ENCODE results near the gene ROGDI.

The ROGDI gene

GRCh38 chr16:4792951-4793513 is 9.4 kb downstream of the ROGDI start:
- no peak for TF ChIP-seq EZH2phosphoT487 (IDR thresholded peaks at IDR 0.05; ENCODE audit: low read depth)
- no peak for TF ChIP-seq CTCF (IDR thresholded peaks at IDR 0.05; ENCODE audit: low read depth, low read length)
- no peaks in the 10 kb centered on the region for H4K20me1 ChIP-seq (ENCODE audit: insufficient read depth, low read length)
- H3K9me3 ChIP-seq (ENCODE audit: insufficient read depth, low read length) = no peaks in the 10 kb centered on the region
- no peak overlapping the region for H3K9ac ChIP-seq (ENCODE audit: low read length)
- H3K4me3 ChIP-seq (ENCODE audit: low read length) = no peak overlapping the region
- H3K36me3 ChIP-seq (replicated peaks; ENCODE audit: low read depth, low read length) = no peaks in the 10 kb centered on the region
- no peak overlapping the region for H3K27ac ChIP-seq (ENCODE audit: low read length)
- no peak overlapping the region for H3K4me2 ChIP-seq (ENCODE audit: low read length)
- no peaks in the 10 kb centered on the region for H3K79me2 ChIP-seq (ENCODE audit: low read length)
- H3K27me3 ChIP-seq (ENCODE audit: low read depth, low read length) = no peaks in the 10 kb centered on the region
- H2AFZ ChIP-seq (ENCODE audit: low read depth, low read length) = no peak overlapping the region
- H3K4me1 ChIP-seq (ENCODE audit: low read length) = no peaks in the 10 kb centered on the region

- TF ChIP-seq CTCF (IDR thresholded peaks at IDR 0.05; ENCODE audit: low read depth, low read length) = no peak
- no peak for TF ChIP-seq EZH2phosphoT487 (IDR thresholded peaks at IDR 0.05; ENCODE audit: low read depth)
- Histone ChIP-seq H3K36me3 (replicated peaks; ENCODE audit: low read depth, low read length) (no peaks in the 10 kb centered on the region), H3K9ac (ENCODE audit: low read length) (no peak overlapping the region), H3K4me1 (ENCODE audit: low read length) (no peaks in the 10 kb centered on the region), H3K4me3 (ENCODE audit: low read length) (no peak overlapping the region), H2AFZ (ENCODE audit: low read depth, low read length) (no peak overlapping the region), H3K79me2 (ENCODE audit: low read length) (no peaks in the 10 kb centered on the region), H3K9me3 (ENCODE audit: insufficient read depth, low read length) (no peaks in the 10 kb centered on the region), H3K27ac (ENCODE audit: low read length) (no peak overlapping the region), H3K27me3 (ENCODE audit: low read depth, low read length) (no peaks in the 10 kb centered on the region), H3K4me2 (ENCODE audit: low read length) (no peak overlapping the region), H4K20me1 (ENCODE audit: insufficient read depth, low read length) (no peaks in the 10 kb centered on the region)
Measured at GRCh38 chr16:4790871-4791270, 11.6 kb downstream of the ROGDI start.

- no peak overlapping the region for H3K4me2 ChIP-seq (ENCODE audit: low read length)
- no peaks in the 10 kb centered on the region for H3K4me1 ChIP-seq (ENCODE audit: low read length)
- H3K9ac ChIP-seq (ENCODE audit: low read length) = no peak overlapping the region
- TF ChIP-seq CTCF (IDR thresholded peaks at IDR 0.05; ENCODE audit: low read depth, low read length) = no peak
- TF ChIP-seq EZH2phosphoT487 (IDR thresholded peaks at IDR 0.05; ENCODE audit: low read depth) = no peak
- H3K79me2 ChIP-seq (ENCODE audit: low read length) = no peaks in the 10 kb centered on the region
- H3K27ac ChIP-seq (ENCODE audit: low read length) = no peak overlapping the region
- no peak overlapping the region for H3K4me3 ChIP-seq (ENCODE audit: low read length)
- no peaks in the 10 kb centered on the region for H3K36me3 ChIP-seq (replicated peaks; ENCODE audit: low read depth, low read length)
- no peak overlapping the region for H2AFZ ChIP-seq (ENCODE audit: low read depth, low read length)
- H3K9me3 ChIP-seq (ENCODE audit: insufficient read depth, low read length) = no peaks in the 10 kb centered on the region
- H3K27me3 ChIP-seq (ENCODE audit: low read depth, low read length) = no peaks in the 10 kb centered on the region
- no peaks in the 10 kb centered on the region for H4K20me1 ChIP-seq (ENCODE audit: insufficient read depth, low read length)
Measured at GRCh38 chr16:4790261-4790660, 12.2 kb downstream of the ROGDI start.

- Histone ChIP-seq H3K27me3 (ENCODE audit: low read depth, low read length) (no peaks in the 10 kb centered on the region), H3K36me3 (replicated peaks; ENCODE audit: low read depth, low read length) (no peaks in the 10 kb centered on the region), H3K4me2 (ENCODE audit: low read length) (no peak overlapping the region), H3K79me2 (ENCODE audit: low read length) (no peaks in the 10 kb centered on the region), H2AFZ (ENCODE audit: low read depth, low read length) (no peak overlapping the region), H3K4me1 (ENCODE audit: low read length) (no peaks in the 10 kb centered on the region), H3K9me3 (ENCODE audit: insufficient read depth, low read length) (no peaks in the 10 kb centered on the region), H3K9ac (ENCODE audit: low read length) (no peak overlapping the region), H4K20me1 (ENCODE audit: insufficient read depth, low read length) (no peaks in the 10 kb centered on the region), H3K27ac (ENCODE audit: low read length) (no peak overlapping the region), H3K4me3 (ENCODE audit: low read length) (no peak overlapping the region)
- TF ChIP-seq EZH2phosphoT487 (IDR thresholded peaks at IDR 0.05; ENCODE audit: low read depth) (no peak), CTCF (IDR thresholded peaks at IDR 0.05; ENCODE audit: low read depth, low read length) (no peak)
Measured at GRCh38 chr16:4788910-4789309, 13.5 kb downstream of the ROGDI start.
